ENCODE results near the gene B4GALNT1.
"Not testable (repeated sequence)": the region's sequence is repeated elsewhere in the genome, so short reads cannot be mapped to it uniquely, and the experiment has no call there.

B4GALNT1 gene

GRCh38 chr12:57621497-57622292, 11.3 kb downstream of the B4GALNT1 start:
- peak overlapping the region; percentile 24 for H3K4me3 ChIP-seq (ENCODE audit: low read depth, low read length)

GRCh38 chr12:57620936-57621496, 12.0 kb downstream of the B4GALNT1 start:
- no peak overlapping the region for H3K4me3 ChIP-seq (ENCODE audit: low read depth, low read length)

GRCh38 chr12:57620245-57620935, 12.6 kb downstream of the B4GALNT1 start:
- no peak overlapping the region for H3K4me3 ChIP-seq (ENCODE audit: low read depth, low read length)

- peak overlapping the region; percentile 24 for H3K4me3 ChIP-seq (ENCODE audit: low read depth, low read length)
These were observed 13.4 kb downstream of the B4GALNT1 start for GRCh38 chr12:57619434-57620244.

- H3K4me3 ChIP-seq (ENCODE audit: low read depth, low read length), result peak overlapping the region; percentile 24
These were observed 14.0 kb downstream of the B4GALNT1 start for GRCh38 chr12:57618966-57619433.

- not testable (repeated sequence) for H3K4me3 ChIP-seq (ENCODE audit: low read depth, low read length)
These were observed 14.6 kb downstream of the B4GALNT1 start for GRCh38 chr12:57618431-57618830.

- H3K4me3 ChIP-seq (ENCODE audit: low read depth, low read length), result no peak overlapping the region
These were observed 15.1 kb downstream of the B4GALNT1 start for GRCh38 chr12:57617942-57618341.

- no peak overlapping the region for H3K4me3 ChIP-seq (ENCODE audit: low read depth, low read length)
These were observed 16.5 kb downstream of the B4GALNT1 start for GRCh38 chr12:57616383-57617101.

GRCh38 chr12:57615637-57616036, 17.4 kb downstream of the B4GALNT1 start:
- no peak overlapping the region for H3K4me3 ChIP-seq (ENCODE audit: low read depth, low read length)

- H3K4me3 ChIP-seq (ENCODE audit: low read depth, low read length), result no peak overlapping the region
These were observed 18.0 kb downstream of the B4GALNT1 start for GRCh38 chr12:57614948-57615500.

- H3K4me3 ChIP-seq (ENCODE audit: low read depth, low read length), result no peak overlapping the region
These were observed 18.6 kb downstream of the B4GALNT1 start for GRCh38 chr12:57614178-57614947.

GRCh38 chr12:57613427-57614109, 19.4 kb downstream of the B4GALNT1 start:
- H3K4me3 ChIP-seq (ENCODE audit: low read depth, low read length), result no peak overlapping the region

GRCh38 chr12:57612711-57613426, 20.1 kb downstream of the B4GALNT1 start:
- no peak overlapping the region for H3K4me3 ChIP-seq (ENCODE audit: low read depth, low read length)

GRCh38 chr12:57611827-57612710, 20.9 kb downstream of the B4GALNT1 start:
- peak overlapping the region; percentile 29 for H3K4me3 ChIP-seq (ENCODE audit: low read depth, low read length)

GRCh38 chr12:57611108-57611826, 21.7 kb downstream of the B4GALNT1 start, which contains the start of gene ARHGEF25:
TSS of gene ARHGEF25 (plus strand) at chr12:57611435. CDS start at chr12:57611895, 460 bp downstream.
- peak within 1 kb of the TSS; percentile 54 for H3K4me3 ChIP-seq (ENCODE audit: low read depth, low read length)

- H3K4me3 ChIP-seq (ENCODE audit: low read depth, low read length), result peak overlapping the region; percentile 54
These were observed 22.4 kb downstream of the B4GALNT1 start for GRCh38 chr12:57610554-57611107.

All from iPS-11a (cell line).